LNCaP clone FGC (cell line): ENCODE measurements around the gene ALPG.

ENCODE experiments used
- DNase-seq: peaks from one replicate; pipeline ENCODE4 v3.0.0-alpha.2; 2011; ENCODE audit warnings: low read depth
- H3K4me3 ChIP-seq: 2 replicates; pipeline ENCODE4 v1.5.1; 2011; ENCODE audit warnings: mild to moderate bottlenecking, low read depth, low read length, control low read depth
- CTCF ChIP-seq: IDR thresholded peaks from 2 replicates; pipeline ENCODE4 v1.5.1; 2012; ENCODE audit warnings: mild to moderate bottlenecking; ENCODE audit not compliant: control insufficient read depth, insufficient read depth; ENCODE audit errors: extremely low read depth

Gene ALPG

GRCh38 chr2:232410238-232410900, 3.7 kb downstream of the ALPG start:
- TF ChIP-seq CTCF, result no peak
- no peak for DNase-seq

GRCh38 chr2:232411901-232412629, 5.4 kb downstream of the ALPG start:
- TF ChIP-seq CTCF, result no peak
- no peak for DNase-seq
- no peak overlapping the region for H3K4me3 ChIP-seq

More at GRCh38 chr2:232410238-232410900, 3.7 kb downstream of the ALPG start:
- no peak overlapping the region for H3K4me3 ChIP-seq

GRCh38 chr2:232412986-232413385, 6.3 kb downstream of the ALPG start:
- no peak overlapping the region for H3K4me3 ChIP-seq
- no peak for DNase-seq
- TF ChIP-seq CTCF, result no peak

- H3K4me3 ChIP-seq, result no peak overlapping the region
- TF ChIP-seq CTCF, result no peak
- DNase-seq, result no peak
Measured at GRCh38 chr2:232415138-232415690, 8.6 kb downstream of the ALPG start.

- no peak for TF ChIP-seq CTCF
- DNase-seq, result no peak
- no peak overlapping the region for H3K4me3 ChIP-seq
Measured at GRCh38 chr2:232415736-232416520, 9.3 kb downstream of the ALPG start.

- TF ChIP-seq CTCF, result no peak
- no peak overlapping the region for H3K4me3 ChIP-seq
Measured at GRCh38 chr2:232416521-232417470, 10.2 kb downstream of the ALPG start.

More at GRCh38 chr2:232416521-232417470, 10.2 kb downstream of the ALPG start:
- DNase-seq, result no peak
